Measurements from ENCODE around the gene SUPT6H. TPM values are rescaled to one million over a fixed set of nuclear protein-coding genes. Genes with fewer than 3 reads are reported as not detected.

SUPT6H gene
- total RNA-seq, 1 donor from 2014 or later: 29.9 TPM

- no peaks in the 10 kb centered on the region for H3K4me1 ChIP-seq
These were observed 27.7 kb upstream of the SUPT6H start for GRCh38 chr17:28634206-28634865.

GRCh38 chr17:28635506-28635905 lies 26.5 kb upstream of the SUPT6H start:
- DNase-seq (ENCODE audit: low spot score): no peak
- Mint-ChIP-seq H3K27me3 (ENCODE audit: insufficient read depth, low read depth) (peaks cover 2% of the 10 kb centered on the region), H3K9me3 (no peaks in the 10 kb centered on the region), H3K27ac (no peak overlapping the region), H3K4me3 (no peak overlapping the region), H3K36me3 (peaks cover 61% of the 10 kb centered on the region), H3K4me1 (no peaks in the 10 kb centered on the region)
- H3K4me1 ChIP-seq: no peaks in the 10 kb centered on the region
- peaks cover 13% of the 10 kb centered on the region for H3K36me3 ChIP-seq
- no peak overlapping the region for H3K9ac ChIP-seq
- H3K9me3 ChIP-seq (ENCODE audit: low read depth): no peaks in the 10 kb centered on the region
- no peak overlapping the region for H2AFZ ChIP-seq (replicated peaks)
- TF ChIP-seq CTCF (IDR thresholded peaks at IDR 0.05) (no peak), EZH2phosphoT487 (IDR thresholded peaks at IDR 0.05) (no peak), EZH2 (IDR thresholded peaks at IDR 0.05) (no peak)
- H3K4me2 ChIP-seq: no peak overlapping the region
- H3F3A ChIP-seq (ENCODE audit: low read depth): no peaks in the 10 kb centered on the region
- peaks cover 52% of the 10 kb centered on the region for H4K20me1 ChIP-seq (ENCODE audit: low read depth)
- no peaks in the 10 kb centered on the region for H3K27me3 ChIP-seq
- H3K4me3 ChIP-seq: no peak overlapping the region
- H3K27ac ChIP-seq: no peak overlapping the region
- peaks cover 21% of the 10 kb centered on the region for H3K79me2 ChIP-seq (ENCODE audit: low read depth)

More at GRCh38 chr17:28634206-28634865, 27.7 kb upstream of the SUPT6H start:
- H3K36me3 Mint-ChIP-seq: peaks cover 53% of the 10 kb centered on the region
- Histone ChIP-seq H3K4me2 (no peak overlapping the region), H3K4me3 (no peak overlapping the region), H3K27me3 (no peaks in the 10 kb centered on the region), H3F3A (ENCODE audit: low read depth) (no peaks in the 10 kb centered on the region), H3K79me2 (ENCODE audit: low read depth) (peaks cover 21% of the 10 kb centered on the region), H3K36me3 (peaks cover 13% of the 10 kb centered on the region), H3K9me3 (ENCODE audit: low read depth) (no peaks in the 10 kb centered on the region), H3K27ac (no peak overlapping the region), H2AFZ (replicated peaks) (no peak overlapping the region), H4K20me1 (ENCODE audit: low read depth) (peaks cover 47% of the 10 kb centered on the region), H3K9ac (no peak overlapping the region)
- no peak overlapping the region for H3K27ac Mint-ChIP-seq
- H3K27me3 Mint-ChIP-seq (ENCODE audit: insufficient read depth, low read depth): peaks cover 2% of the 10 kb centered on the region
- no peaks in the 10 kb centered on the region for H3K4me1 Mint-ChIP-seq
- no peak overlapping the region for H3K4me3 Mint-ChIP-seq
- no peak for DNase-seq (ENCODE audit: low spot score)
- TF ChIP-seq EZH2 (IDR thresholded peaks at IDR 0.05): no peak
- H3K9me3 Mint-ChIP-seq: no peaks in the 10 kb centered on the region

- TF ChIP-seq EZH2 (IDR thresholded peaks at IDR 0.05) (no peak), EZH2phosphoT487 (IDR thresholded peaks at IDR 0.05) (no peak), CTCF (IDR thresholded peaks at IDR 0.05) (no peak)
- Mint-ChIP-seq H3K27ac (no peak overlapping the region), H3K27me3 (ENCODE audit: insufficient read depth, low read depth) (peaks cover 2% of the 10 kb centered on the region), H3K4me1 (peaks cover 22% of the 10 kb centered on the region), H3K9me3 (no peaks in the 10 kb centered on the region), H3K36me3 (peaks cover 31% of the 10 kb centered on the region), H3K4me3 (no peak overlapping the region)
- H3K79me2 ChIP-seq (ENCODE audit: low read depth): peaks cover 39% of the 10 kb centered on the region
- H3K9ac ChIP-seq: no peak overlapping the region
- no peaks in the 10 kb centered on the region for H3K9me3 ChIP-seq (ENCODE audit: low read depth)
- peaks cover 6% of the 10 kb centered on the region for H3K4me1 ChIP-seq
- H3K4me2 ChIP-seq: no peak overlapping the region
- no peak overlapping the region for H2AFZ ChIP-seq (replicated peaks)
- peaks cover 17% of the 10 kb centered on the region for H3K36me3 ChIP-seq
- peaks cover 23% of the 10 kb centered on the region for H3F3A ChIP-seq (ENCODE audit: low read depth)
- H3K4me3 ChIP-seq: no peak overlapping the region
- H3K27me3 ChIP-seq: no peaks in the 10 kb centered on the region
- peaks cover 39% of the 10 kb centered on the region for H4K20me1 ChIP-seq (ENCODE audit: low read depth)
- DNase-seq (ENCODE audit: low spot score): no peak
- no peak overlapping the region for H3K27ac ChIP-seq
These were observed 20.4 kb upstream of the SUPT6H start for GRCh38 chr17:28641579-28641978.

Measured in neural progenitor cell (in vitro differentiated cells).